H9 (cell line): Measurements from ENCODE around the gene TENM3. TPM values are rescaled to one million over a fixed set of nuclear protein-coding genes. Genes with fewer than 3 reads are reported as not detected.

ENCODE experiments used
- DNase-seq: peaks from one replicate; pipeline ENCODE4 v3.0.0-alpha.2; 2017
- H2AFZ ChIP-seq: one replicate; pipeline ENCODE4 v1.6.1; 2013; ENCODE audit warnings: mild to moderate bottlenecking, low read length, control low read depth, moderate library complexity
- H2AK5ac ChIP-seq: 2 replicates; pipeline ENCODE4 v1.6.1; 2013; ENCODE audit warnings: low read length, control low read depth, mixed read lengths; ENCODE audit not compliant: insufficient read length
- H2BK120ac ChIP-seq: one replicate; pipeline ENCODE4 v1.6.1; 2013; ENCODE audit warnings: low read depth, mild to moderate bottlenecking, low read length, control low read depth, inconsistent platforms; ENCODE audit not compliant: poor library complexity, severe bottlenecking
- H2BK12ac ChIP-seq: 2 replicates; pipeline ENCODE4 v1.6.1; 2013; ENCODE audit warnings: low read length, control low read depth, mixed read lengths, low read depth; ENCODE audit not compliant: insufficient read length
- H2BK15ac ChIP-seq: 2 replicates; pipeline ENCODE4 v1.6.1; 2013; ENCODE audit warnings: low read depth, low read length, control low read depth
- H2BK20ac ChIP-seq: one replicate; pipeline ENCODE4 v1.6.1; 2013; ENCODE audit warnings: low read depth, mild to moderate bottlenecking, low read length, control low read depth, inconsistent platforms; ENCODE audit not compliant: poor library complexity, severe bottlenecking
- H2BK5ac ChIP-seq: 2 replicates; pipeline ENCODE4 v1.6.1; 2013; ENCODE audit warnings: low read length, control low read depth, mixed read lengths; ENCODE audit not compliant: insufficient read length
- H3K14ac ChIP-seq: 2 replicates; pipeline ENCODE4 v1.6.1; 2013; ENCODE audit warnings: low read length, control low read depth; ENCODE audit not compliant: insufficient read depth
- H3K18ac ChIP-seq: 2 replicates; pipeline ENCODE4 v1.6.1; 2013; ENCODE audit warnings: low read depth, mild to moderate bottlenecking, mixed read lengths, low read length, control low read depth; ENCODE audit not compliant: insufficient read length
- H3K23ac ChIP-seq: 2 replicates; pipeline ENCODE4 v1.6.1; 2013; ENCODE audit warnings: low read length, control low read depth, mixed read lengths, low read depth; ENCODE audit not compliant: insufficient read length
- H3K23me2 ChIP-seq: 2 replicates; pipeline ENCODE4 v1.6.1; 2013; ENCODE audit warnings: low read depth, mild to moderate bottlenecking, mixed read lengths, low read length, control low read depth; ENCODE audit not compliant: insufficient read length, poor library complexity, severe bottlenecking
- H3K27ac ChIP-seq: 2 replicates; pipeline ENCODE4 v1.5.1; 2013; ENCODE audit warnings: low read length, control low read depth, mixed read lengths, low read depth; ENCODE audit not compliant: insufficient read length
- H3K27me3 ChIP-seq: 2 replicates; pipeline ENCODE4 v1.6.1; 2013; ENCODE audit warnings: low read length, control low read depth, inconsistent platforms; ENCODE audit not compliant: insufficient read depth
- H3K4ac ChIP-seq: 2 replicates; pipeline ENCODE4 v1.6.1; 2013; ENCODE audit warnings: low read depth, mild to moderate bottlenecking, control low read depth, inconsistent platforms, low read length, moderate library complexity
- H3K4me1 ChIP-seq: 2 replicates; pipeline ENCODE4 v1.6.1; 2013; ENCODE audit warnings: low read length, control low read depth, inconsistent platforms; ENCODE audit not compliant: insufficient read depth
- H3K4me2 ChIP-seq: 2 replicates; pipeline ENCODE4 v1.6.1; 2013; ENCODE audit warnings: low read length, control low read depth, mixed read lengths; ENCODE audit not compliant: insufficient read length, insufficient read depth
- H3K56ac ChIP-seq: 2 replicates; pipeline ENCODE4 v1.6.1; 2013; ENCODE audit warnings: low read depth, mild to moderate bottlenecking, mixed read lengths, low read length, control low read depth; ENCODE audit not compliant: insufficient read length
- H3K79me1 ChIP-seq: 2 replicates; pipeline ENCODE4 v1.6.1; 2013; ENCODE audit warnings: low read depth, mild to moderate bottlenecking, moderate library complexity, low read length, control low read depth, inconsistent platforms; ENCODE audit not compliant: insufficient read depth, poor library complexity, severe bottlenecking
- H3K79me2 ChIP-seq: 2 replicates; pipeline ENCODE4 v1.6.1; 2013; ENCODE audit warnings: low read length, control low read depth, inconsistent platforms; ENCODE audit not compliant: insufficient read depth
- H3K9ac ChIP-seq: 2 replicates; pipeline ENCODE4 v1.6.1; 2013; ENCODE audit warnings: low read length, control low read depth, mixed read lengths; ENCODE audit not compliant: insufficient read length; ENCODE audit errors: extremely low read depth
- H3K9me3 ChIP-seq: one replicate; pipeline ENCODE4 v1.6.1; 2013; ENCODE audit warnings: low read depth, low read length, inconsistent platforms; ENCODE audit not compliant: control insufficient read depth
- H3T11ph ChIP-seq: one replicate; pipeline ENCODE4 v1.6.1; 2013; ENCODE audit warnings: mild to moderate bottlenecking, low read length, control low read depth, inconsistent platforms
- H4K20me1 ChIP-seq: one replicate; pipeline ENCODE4 v1.6.1; 2013; ENCODE audit not compliant: control insufficient read depth, insufficient read length, insufficient read depth
- H4K5ac ChIP-seq: 2 replicates; pipeline ENCODE4 v1.6.1; 2013; ENCODE audit warnings: low read depth, mild to moderate bottlenecking, mixed read lengths, low read length, control low read depth; ENCODE audit not compliant: insufficient read length
- H4K8ac ChIP-seq: replicated peaks from 2 replicates; pipeline ENCODE4 v1.6.1; 2013; ENCODE audit warnings: low read length, control low read depth, mixed read lengths, low read depth; ENCODE audit not compliant: insufficient read length
- H4K91ac ChIP-seq: 2 replicates; pipeline ENCODE4 v1.6.1; 2013; ENCODE audit warnings: low read depth, mild to moderate bottlenecking, moderate library complexity, mixed read lengths, low read length, control low read depth; ENCODE audit not compliant: insufficient read length
- H3K27ac Mint-ChIP-seq, 3 experiments: 2 replicates in 2 of 3; 3 replicates in 1 of 3; pipeline ENCODE4 v1.8.0; 2020 to 2021; ENCODE audit warnings: mixed read lengths in 3 of 3, mild to moderate bottlenecking in 1 of 3, moderate library complexity in 1 of 3
- H3K27me3 Mint-ChIP-seq: 2 replicates; pipeline ENCODE4 v1.8.0; 2021; ENCODE audit warnings: low read depth, mild to moderate bottlenecking, moderate library complexity, mixed read lengths
- H3K36me3 Mint-ChIP-seq, 3 experiments: 2 replicates in 2 of 3; 3 replicates in 1 of 3; pipeline ENCODE4 v1.8.0; 2020 to 2021; ENCODE audit warnings: low read depth in 3 of 3, mixed read lengths in 3 of 3; ENCODE audit not compliant: insufficient read depth in 1 of 3
- H3K4me1 Mint-ChIP-seq, 2 experiments: 2 replicates each; pipeline ENCODE4 v1.8.0; 2020; ENCODE audit warnings: mixed read lengths in 2 of 2
- H3K4me3 Mint-ChIP-seq, 2 experiments: 2 replicates in 1 of 2; 3 replicates in 1 of 2; pipeline ENCODE4 v1.8.0; 2020 to 2021; ENCODE audit warnings: mild to moderate bottlenecking in 2 of 2, mixed read lengths in 2 of 2, moderate library complexity in 1 of 2
- H3K9me3 Mint-ChIP-seq, 2 experiments: 2 replicates in 1 of 2; 3 replicates in 1 of 2; pipeline ENCODE4 v1.8.0; 2020; ENCODE audit warnings: mild to moderate bottlenecking in 2 of 2, mixed read lengths in 2 of 2, moderate library complexity in 1 of 2
- WGBS: extraction: QIAGEN DNeasy Blood & Tissue Kit; methylation state at CpG from one replicate; pipeline ENCODE4 v1.1.7; 2013; ENCODE audit warnings: missing lambda C conversion rate, low lambda C conversion rate, mixed read lengths; ENCODE audit not compliant: insufficient read length; ENCODE audit errors: extremely low coverage; 5-methylcytosine and 5-hydroxymethylcytosine counted together
- total RNA-seq: library from RNA; stranded (reverse); gene quantifications from 2 replicates; pipeline ENCODE4 v1.2.1, GENCODE V29; 2021
- TF ChIP-seq, protein P1 (sequence below): fragments of 200-600 bp; sonication (generic); conservative IDR thresholded peaks from 3 replicates; pipeline ENCODE4 v1.8.0; 2021; ENCODE audit warnings: antibody characterized with exemption, mild to moderate bottlenecking

TENM3 gene
- total RNA-seq, 1 experiment from 2014 or later: 49.6 TPM

DNA sequence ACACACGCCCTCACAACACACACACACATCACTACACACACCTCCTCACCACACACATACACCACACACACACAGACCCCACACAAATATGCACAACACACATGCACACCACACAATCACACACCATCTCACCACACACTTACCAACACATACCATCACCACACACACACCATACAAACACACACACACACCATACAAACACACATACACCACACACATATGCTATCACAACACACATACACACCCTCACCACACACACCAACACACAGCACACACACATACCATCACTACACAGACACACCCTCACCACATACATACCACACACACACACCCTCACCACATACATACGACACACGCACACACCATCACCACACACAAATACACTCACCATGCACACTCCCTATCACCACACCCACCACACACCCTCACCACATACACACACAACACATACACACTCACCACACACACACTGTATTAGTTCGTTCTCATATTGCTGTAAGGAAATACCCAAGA is 567.0 kb downstream of the TENM3 start:
- no peak overlapping the region for H3K4me3 Mint-ChIP-seq
- Histone ChIP-seq H2BK15ac (no peak overlapping the region), H3K18ac (no peak overlapping the region), H3K14ac (no peak overlapping the region), H3K27ac (no peak overlapping the region), H3K9me3 (no peaks in the 10 kb centered on the region), H4K5ac (no peak overlapping the region), H2BK20ac (no peak overlapping the region), H3K79me2 (no peaks in the 10 kb centered on the region), H3K79me1 (no peaks in the 10 kb centered on the region), H3K56ac (no peak overlapping the region), H3K23ac (no peak overlapping the region), H3K27me3 (no peaks in the 10 kb centered on the region), H4K20me1 (no peaks in the 10 kb centered on the region), H3K9ac (no peak overlapping the region), H3K4me1 (no peaks in the 10 kb centered on the region), H2AFZ (no peak overlapping the region), H3K23me2 (peaks cover 11% of the 10 kb centered on the region), H3K4me2 (no peak overlapping the region), H4K91ac (no peak overlapping the region), H4K8ac (no peak overlapping the region), H2AK5ac (no peak overlapping the region), H2BK5ac (no peak overlapping the region), H3K4ac (no peak overlapping the region), H2BK12ac (no peak overlapping the region), H2BK120ac (no peak overlapping the region), H3T11ph (no peak overlapping the region)
- TF ChIP-seq, protein P1, sequence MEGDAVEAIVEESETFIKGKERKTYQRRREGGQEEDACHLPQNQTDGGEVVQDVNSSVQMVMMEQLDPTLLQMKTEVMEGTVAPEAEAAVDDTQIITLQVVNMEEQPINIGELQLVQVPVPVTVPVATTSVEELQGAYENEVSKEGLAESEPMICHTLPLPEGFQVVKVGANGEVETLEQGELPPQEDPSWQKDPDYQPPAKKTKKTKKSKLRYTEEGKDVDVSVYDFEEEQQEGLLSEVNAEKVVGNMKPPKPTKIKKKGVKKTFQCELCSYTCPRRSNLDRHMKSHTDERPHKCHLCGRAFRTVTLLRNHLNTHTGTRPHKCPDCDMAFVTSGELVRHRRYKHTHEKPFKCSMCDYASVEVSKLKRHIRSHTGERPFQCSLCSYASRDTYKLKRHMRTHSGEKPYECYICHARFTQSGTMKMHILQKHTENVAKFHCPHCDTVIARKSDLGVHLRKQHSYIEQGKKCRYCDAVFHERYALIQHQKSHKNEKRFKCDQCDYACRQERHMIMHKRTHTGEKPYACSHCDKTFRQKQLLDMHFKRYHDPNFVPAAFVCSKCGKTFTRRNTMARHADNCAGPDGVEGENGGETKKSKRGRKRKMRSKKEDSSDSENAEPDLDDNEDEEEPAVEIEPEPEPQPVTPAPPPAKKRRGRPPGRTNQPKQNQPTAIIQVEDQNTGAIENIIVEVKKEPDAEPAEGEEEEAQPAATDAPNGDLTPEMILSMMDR: no peak
- no peak overlapping the region for H3K27ac Mint-ChIP-seq
- no peak for DNase-seq
- peaks cover 6 to 27% (median 26%) of the 10 kb centered on the region in 3 experiments for H3K36me3 Mint-ChIP-seq
- peaks cover 10% of the 10 kb centered on the region in 2 experiments for H3K4me1 Mint-ChIP-seq
- peaks cover 17% of the 10 kb centered on the region for H3K27me3 Mint-ChIP-seq
- peaks cover 16 to 32% of the 10 kb centered on the region in 2 experiments for H3K9me3 Mint-ChIP-seq
- WGBS: 100% methylated on average over 3 of the region's 4 CpGs
